D721Med (cell line): ENCODE data around the gene LRMDA.
"Not testable (repeated sequence)": the region's sequence is repeated elsewhere in the genome, so short reads cannot be mapped to it uniquely, and the experiment has no call there.

Experiments
- DNase-seq: peaks from one replicate; pipeline ENCODE4 v3.0.0; 2011; ENCODE audit warnings: low spot score; ENCODE audit not compliant: insufficient read length
- FAIRE-seq: peaks from 2 replicates; lab custom pipeline; 2011; peaks lifted over from hg19 to GRCh38; lab: Jason Lieb, UNC
- CTCF ChIP-seq: IDR thresholded peaks from 2 replicates; pipeline ENCODE4 v1.5.1; 2012; ENCODE audit warnings: mild to moderate bottlenecking, control low read depth; ENCODE audit not compliant: insufficient read depth; ENCODE audit errors: missing control alignments

LRMDA gene

GRCh38 chr10:76139431-76139830, 708.0 kb downstream of the LRMDA start:
- FAIRE-seq = no peak
- no peak for TF ChIP-seq CTCF
- DNase-seq = no peak

DNA sequence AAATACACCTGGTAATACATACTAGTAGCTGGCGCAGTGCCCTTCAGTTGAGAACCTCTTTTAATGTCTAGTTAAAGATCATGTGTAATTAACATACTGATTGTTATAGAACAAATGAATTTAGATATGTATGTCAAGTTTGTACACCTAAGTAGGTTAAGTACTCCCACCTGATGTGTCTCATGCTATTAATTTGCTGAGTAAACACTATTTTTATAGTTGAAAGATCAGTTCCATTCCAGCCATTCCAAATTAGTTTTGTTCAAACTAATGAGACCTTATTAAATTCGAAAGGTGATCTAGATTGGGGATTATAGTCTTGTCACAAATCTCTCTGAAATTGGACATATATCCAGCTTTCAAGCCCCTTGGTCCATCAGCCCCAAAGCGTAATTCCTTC, 710.0 kb downstream of the LRMDA start:
- no peak for FAIRE-seq
- TF ChIP-seq CTCF = no peak
- DNase-seq = no peak

DNA sequence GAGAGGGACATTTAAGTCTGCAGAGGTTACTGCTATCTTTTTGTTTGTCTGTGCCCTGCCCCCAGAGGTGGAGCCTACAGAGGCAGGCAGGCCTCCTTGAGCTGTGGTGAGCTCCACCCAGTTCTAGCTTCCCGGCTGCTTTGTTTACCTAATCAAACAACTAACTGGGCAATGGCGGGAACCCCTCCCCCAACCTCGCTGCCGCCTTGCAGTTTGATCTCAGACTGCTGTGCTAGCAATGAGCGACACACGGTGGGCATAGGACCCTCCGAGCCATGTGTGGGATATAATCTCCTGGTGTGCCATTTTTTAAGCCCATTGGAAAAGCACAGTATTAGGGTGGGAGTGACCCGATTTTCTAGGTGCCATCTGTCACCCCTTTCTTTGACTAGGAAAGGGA, 716.8 kb downstream of the LRMDA start:
- FAIRE-seq, DNase-seq: not testable (repeated sequence)

GRCh38 chr10:76149182-76149581, 717.8 kb downstream of the LRMDA start:
- FAIRE-seq = no peak
- no peak for DNase-seq
- no peak for TF ChIP-seq CTCF

GRCh38 chr10:76149602-76150138, 718.2 kb downstream of the LRMDA start:
- no peak for TF ChIP-seq CTCF
- DNase-seq = no peak
- FAIRE-seq = no peak

DNA sequence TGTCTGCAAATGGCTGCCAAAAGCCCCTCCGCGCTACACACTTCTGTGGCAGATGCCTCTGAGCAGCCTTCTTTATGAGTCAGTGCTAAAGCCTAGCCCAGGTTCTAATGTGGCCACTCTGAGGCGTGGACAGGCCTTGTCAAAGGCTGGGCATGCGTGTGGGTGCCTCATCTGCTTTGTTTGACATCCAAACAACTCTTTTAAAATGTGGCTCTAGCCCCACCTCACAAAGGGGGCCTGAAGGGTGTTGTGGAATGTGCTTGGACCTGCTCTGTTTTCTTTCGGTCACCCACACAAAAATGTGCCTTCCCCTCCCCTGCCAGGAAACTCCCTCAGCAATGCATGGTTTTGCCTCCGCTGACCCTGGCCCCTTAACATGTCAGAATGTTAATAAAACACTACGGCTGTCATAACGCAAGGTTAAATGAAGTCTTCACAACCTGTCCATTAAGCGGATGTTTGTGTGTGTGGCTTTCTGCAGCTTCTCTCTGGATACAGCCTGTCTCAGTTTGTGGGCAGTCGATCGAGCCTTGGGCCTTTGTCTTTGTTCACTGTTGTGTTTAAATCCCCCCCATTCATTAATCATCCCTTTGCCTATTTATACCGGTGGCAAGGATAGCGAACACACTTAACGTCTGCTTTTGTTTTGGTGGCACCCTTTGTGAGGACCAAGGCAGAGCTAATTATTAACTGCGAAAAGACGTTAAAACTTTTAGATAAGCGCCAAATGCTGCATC, 718.9 kb downstream of the LRMDA start:
- FAIRE-seq (no peak), DNase-seq (no peak)

GRCh38 chr10:76150876-76151288, 719.5 kb downstream of the LRMDA start:
- FAIRE-seq = no peak
- DNase-seq = no peak
- TF ChIP-seq CTCF = no peak

More for the DNA sequence above, 718.9 kb downstream of the LRMDA start:
- no peak for TF ChIP-seq CTCF
